GM18909 (cell line): Measurements from ENCODE around the gene LRRC26.

ENCODE experiments used
- ATAC-seq: cut with Tn5 transposase; IDR thresholded peaks from one replicate; pipeline ENCODE4 v1.9.1; 2021; ENCODE audit warnings: mild to moderate bottlenecking; ENCODE audit not compliant: unreplicated experiment, poor library complexity

LRRC26 gene

GRCh38 chr9:137199411-137200121, 29.7 kb upstream of the LRRC26 start:
- ATAC-seq: no peak

GRCh38 chr9:137198902-137199283, 29.0 kb upstream of the LRRC26 start:
- ATAC-seq: no peak

GRCh38 chr9:137198051-137198901, 28.4 kb upstream of the LRRC26 start:
- ATAC-seq: no peak

GRCh38 chr9:137195525-137196220, 25.8 kb upstream of the LRRC26 start:
- ATAC-seq: no peak

- ATAC-seq: no peak
These were observed 25.1 kb upstream of the LRRC26 start for GRCh38 chr9:137194909-137195308.

GRCh38 chr9:137194388-137194787, 24.5 kb upstream of the LRRC26 start:
- no peak for ATAC-seq

- ATAC-seq: no peak
These were observed 23.9 kb upstream of the LRRC26 start for GRCh38 chr9:137193771-137194170.

- no peak for ATAC-seq
These were observed 23.0 kb upstream of the LRRC26 start for GRCh38 chr9:137192859-137193258.

GRCh38 chr9:137192448-137192780, 22.6 kb upstream of the LRRC26 start:
- ATAC-seq: no peak

- no peak for ATAC-seq
These were observed 22.0 kb upstream of the LRRC26 start for GRCh38 chr9:137191691-137192447.

GRCh38 chr9:137191245-137191644, 21.4 kb upstream of the LRRC26 start:
- no peak for ATAC-seq

- ATAC-seq: no peak
These were observed 20.5 kb upstream of the LRRC26 start for GRCh38 chr9:137190315-137190856.

GRCh38 chr9:137189297-137190295, 19.7 kb upstream of the LRRC26 start:
- ATAC-seq: peak; percentile 1

- peak; percentile 74 for ATAC-seq
These were observed 18.8 kb upstream of the LRRC26 start, which contains the start of the genes ANAPC2 and SSNA1 for GRCh38 chr9:137188490-137189296. Gene ANAPC2 (minus strand): TSS chr9:137188560. CDS start chr9:137188532, 28 bp downstream. Gene SSNA1 (plus strand): TSS chr9:137188676. CDS start chr9:137188727, 51 bp downstream.

GRCh38 chr9:137188086-137188489, 18.2 kb upstream of the LRRC26 start:
- no peak for ATAC-seq

GRCh38 chr9:137187386-137187785, 17.5 kb upstream of the LRRC26 start:
- no peak for ATAC-seq

- ATAC-seq: no peak
These were observed 16.5 kb upstream of the LRRC26 start for GRCh38 chr9:137186385-137186784.

- ATAC-seq: no peak
These were observed 16.1 kb upstream of the LRRC26 start for GRCh38 chr9:137185921-137186320.
